GM18505 (cell line): Measurements from ENCODE around the gene HECA.
"Not testable (repeated sequence)": the region's sequence is repeated elsewhere in the genome, so short reads cannot be mapped to it uniquely, and the experiment has no call there.

Experiments
- ATAC-seq: cut with Tn5 transposase; IDR thresholded peaks from one replicate; pipeline ENCODE4 v1.9.1; 2021; ENCODE audit not compliant: unreplicated experiment
- POLR2A ChIP-seq: IDR thresholded peaks from 4 replicates; pipeline ENCODE4 v1.6.1; 2011; ENCODE audit warnings: borderline replicate concordance; ENCODE audit not compliant: insufficient read depth, insufficient read length; ENCODE audit errors: extremely low read depth

HECA gene, protein sequence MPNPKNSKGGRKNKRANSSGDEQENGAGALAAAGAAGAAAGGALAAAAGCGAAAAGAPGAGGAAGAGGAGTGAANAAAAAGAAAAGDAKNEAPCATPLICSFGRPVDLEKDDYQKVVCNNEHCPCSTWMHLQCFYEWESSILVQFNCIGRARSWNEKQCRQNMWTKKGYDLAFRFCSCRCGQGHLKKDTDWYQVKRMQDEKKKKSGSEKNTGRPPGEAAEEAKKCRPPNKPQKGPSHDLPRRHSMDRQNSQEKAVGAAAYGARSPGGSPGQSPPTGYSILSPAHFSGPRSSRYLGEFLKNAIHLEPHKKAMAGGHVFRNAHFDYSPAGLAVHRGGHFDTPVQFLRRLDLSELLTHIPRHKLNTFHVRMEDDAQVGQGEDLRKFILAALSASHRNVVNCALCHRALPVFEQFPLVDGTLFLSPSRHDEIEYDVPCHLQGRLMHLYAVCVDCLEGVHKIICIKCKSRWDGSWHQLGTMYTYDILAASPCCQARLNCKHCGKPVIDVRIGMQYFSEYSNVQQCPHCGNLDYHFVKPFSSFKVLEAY

DNA sequence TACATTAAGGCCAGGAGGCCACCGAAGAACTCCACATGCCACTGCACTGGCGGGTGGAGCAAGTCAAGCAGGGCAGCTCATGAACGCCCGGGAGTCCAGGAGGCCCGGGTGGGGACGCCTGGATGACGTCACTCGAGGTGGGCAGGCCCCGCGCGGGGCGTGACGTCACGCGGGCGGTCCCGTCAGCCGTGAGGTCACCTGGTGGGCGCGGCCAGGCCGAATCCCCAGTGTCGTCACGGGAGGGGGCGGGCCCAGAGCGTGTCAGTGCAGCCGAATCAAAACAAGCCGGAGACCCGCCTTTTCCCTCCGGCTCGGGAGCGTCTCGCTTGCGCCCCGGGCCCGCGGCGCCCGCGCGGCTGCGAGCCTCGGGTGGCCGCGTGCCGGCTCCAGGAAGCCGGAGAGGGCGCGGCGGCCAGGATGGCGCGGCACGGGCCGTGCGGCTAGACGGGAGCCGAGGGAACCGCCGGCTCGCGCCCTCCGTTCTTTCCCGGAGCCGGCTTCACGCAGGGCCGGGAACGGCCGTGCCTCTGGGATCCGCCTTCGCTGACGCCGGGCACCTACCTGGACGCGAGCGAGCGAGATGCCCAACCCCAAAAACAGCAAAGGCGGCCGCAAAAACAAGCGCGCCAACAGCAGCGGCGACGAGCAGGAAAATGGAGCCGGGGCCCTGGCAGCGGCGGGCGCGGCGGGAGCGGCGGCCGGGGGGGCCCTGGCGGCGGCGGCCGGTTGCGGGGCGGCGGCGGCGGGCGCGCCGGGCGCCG, at the start of gene HECA:
TSS of gene HECA (plus strand) at position 264 of the 761 bp plus-strand sequence. CDS start at position 581, 317 bp downstream.
- peak; percentile 47 for TF ChIP-seq POLR2A

DNA sequence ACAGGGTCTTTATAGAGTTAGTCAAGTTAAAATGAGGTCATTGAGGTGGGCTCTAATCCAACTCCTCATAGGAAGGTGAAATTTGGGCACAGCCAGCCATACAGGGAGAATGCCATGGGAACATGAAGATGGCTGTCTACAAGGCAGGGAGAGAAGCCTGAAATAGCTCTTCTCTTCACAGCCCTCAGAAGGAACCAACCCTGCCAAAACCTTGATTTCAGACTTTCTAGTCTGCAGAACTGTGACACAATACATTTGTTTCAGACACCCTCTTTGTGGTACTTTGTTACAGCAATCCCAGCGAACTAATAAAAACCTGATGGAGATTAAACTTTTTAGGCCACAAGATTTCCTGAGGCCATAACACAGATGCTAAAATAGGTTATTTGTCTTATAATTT, 43.1 kb upstream of the HECA start:
- no peak for ATAC-seq
- TF ChIP-seq POLR2A, result no peak

More for the DNA sequence above, at the start of gene HECA:
- peak; percentile 87 for ATAC-seq

DNA sequence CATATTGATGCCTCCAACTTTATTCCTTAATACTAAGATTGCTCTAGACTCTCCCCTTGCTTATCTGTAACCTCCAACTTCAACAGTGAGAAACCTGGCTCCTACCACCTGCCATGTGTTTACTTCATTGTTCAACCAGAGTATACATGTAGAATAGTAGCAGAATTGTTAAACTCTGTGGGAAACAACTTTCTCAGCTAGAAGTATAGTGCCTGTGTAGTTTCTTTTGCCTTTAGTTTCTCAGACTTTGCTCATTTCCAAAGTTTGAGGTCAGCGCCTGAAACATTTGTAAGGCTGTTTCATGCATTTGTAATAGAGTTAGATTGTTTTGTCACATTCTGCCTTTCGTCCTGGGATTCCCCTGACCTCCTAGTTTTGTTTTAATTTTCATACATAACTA, 34.9 kb upstream of the HECA start:
- TF ChIP-seq POLR2A, result no peak
- peak; percentile 81 for ATAC-seq

DNA sequence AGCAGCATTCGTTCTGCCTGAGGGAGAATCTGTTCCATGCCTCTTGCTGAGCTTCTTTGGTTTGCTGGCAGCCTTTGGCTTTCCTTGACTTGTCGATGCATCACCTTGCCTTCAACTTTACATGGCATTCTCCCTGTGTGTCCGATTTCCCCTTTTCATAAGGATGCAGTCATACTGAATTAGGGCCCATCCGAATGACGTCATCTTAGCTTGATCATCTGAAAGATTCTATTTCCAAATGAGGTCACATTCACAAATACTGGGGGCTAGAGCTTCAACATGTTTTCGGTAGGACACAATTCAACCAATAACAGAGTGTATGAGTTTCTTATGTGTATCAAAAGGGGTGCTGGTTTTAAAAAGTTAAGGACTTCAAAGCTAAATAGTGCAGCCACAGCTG, 27.8 kb upstream of the HECA start:
- no peak for TF ChIP-seq POLR2A
- ATAC-seq, result no peak

DNA sequence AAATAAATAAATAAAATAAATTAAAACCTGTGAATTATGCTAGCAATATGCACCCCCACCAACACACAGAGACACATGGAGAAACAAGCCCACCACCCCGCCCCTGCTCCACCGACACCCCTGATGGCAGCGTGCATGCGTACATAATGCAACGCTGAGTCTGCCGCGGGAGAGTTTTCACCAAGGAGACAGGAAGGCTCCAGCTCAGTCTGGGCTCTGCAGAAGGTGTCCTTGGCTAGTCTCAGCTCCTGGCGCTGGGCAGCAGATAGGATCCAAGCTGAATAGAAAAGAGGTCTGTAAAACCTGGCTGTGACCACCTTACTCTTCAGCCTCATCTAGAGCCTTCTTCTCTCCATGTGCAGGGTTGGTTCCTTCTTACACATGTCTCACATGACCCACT, 26.5 kb upstream of the HECA start:
- no peak for TF ChIP-seq POLR2A
- ATAC-seq, result no peak

DNA sequence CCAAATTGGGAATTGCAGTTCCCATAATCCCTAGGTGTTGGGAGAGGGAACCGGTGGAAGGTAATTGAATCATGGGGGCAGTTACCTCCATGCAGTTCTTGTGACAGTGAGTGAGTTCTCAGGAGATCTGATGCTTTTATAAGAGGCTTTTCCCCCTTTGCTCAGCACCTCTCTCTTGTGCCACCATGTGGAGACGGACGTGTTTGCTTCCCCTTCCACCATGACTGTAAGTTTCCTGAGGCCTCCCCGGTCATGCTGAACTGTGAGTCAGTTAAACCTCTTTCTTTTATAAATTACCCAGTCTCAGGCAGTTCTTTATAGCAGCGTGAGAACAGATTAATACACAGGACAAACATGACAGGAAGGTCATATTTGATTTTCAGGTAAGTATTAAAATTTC, 25.3 kb upstream of the HECA start:
- ATAC-seq, result no peak
- no peak for TF ChIP-seq POLR2A

DNA sequence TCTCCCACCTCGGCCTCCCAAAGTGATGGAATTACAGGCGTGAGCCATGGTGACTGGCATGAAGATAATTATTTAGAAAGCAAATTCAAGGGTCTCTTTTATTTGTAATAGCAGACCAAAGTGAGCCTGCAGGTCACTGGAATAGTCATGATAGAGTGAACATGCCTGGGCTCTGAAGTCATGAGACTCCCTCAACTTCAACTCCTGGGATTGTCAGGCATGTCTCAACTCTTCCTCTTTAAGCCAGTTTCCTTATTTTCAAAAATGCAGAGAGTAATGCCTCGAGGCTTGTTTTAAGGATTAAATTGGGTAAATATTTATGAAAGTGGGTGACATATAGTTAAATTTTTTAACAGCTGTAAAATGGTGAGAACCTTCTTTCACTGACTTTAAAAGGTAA, 22.7 kb upstream of the HECA start:
- TF ChIP-seq POLR2A, result no peak
- no peak for ATAC-seq

DNA sequence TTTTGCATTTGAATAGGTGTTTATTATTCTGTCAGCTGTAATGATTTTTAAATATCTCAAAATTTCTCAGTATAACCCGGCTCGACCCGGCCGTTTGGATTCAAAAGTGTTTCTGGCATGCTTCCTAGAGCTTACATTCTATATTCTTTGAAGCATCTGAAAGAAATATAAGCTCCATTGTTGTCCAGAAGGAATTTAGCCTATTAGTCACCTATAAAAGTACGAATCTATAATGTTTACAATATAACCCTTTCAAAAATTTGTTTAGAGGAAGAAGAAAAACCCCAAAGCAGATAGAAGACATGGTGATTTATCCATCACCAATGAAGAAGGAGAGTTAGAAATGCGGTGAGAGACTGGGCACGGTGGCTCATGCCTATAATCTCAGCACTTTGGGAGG, 22.3 kb upstream of the HECA start:
- no peak for TF ChIP-seq POLR2A
- no peak for ATAC-seq

DNA sequence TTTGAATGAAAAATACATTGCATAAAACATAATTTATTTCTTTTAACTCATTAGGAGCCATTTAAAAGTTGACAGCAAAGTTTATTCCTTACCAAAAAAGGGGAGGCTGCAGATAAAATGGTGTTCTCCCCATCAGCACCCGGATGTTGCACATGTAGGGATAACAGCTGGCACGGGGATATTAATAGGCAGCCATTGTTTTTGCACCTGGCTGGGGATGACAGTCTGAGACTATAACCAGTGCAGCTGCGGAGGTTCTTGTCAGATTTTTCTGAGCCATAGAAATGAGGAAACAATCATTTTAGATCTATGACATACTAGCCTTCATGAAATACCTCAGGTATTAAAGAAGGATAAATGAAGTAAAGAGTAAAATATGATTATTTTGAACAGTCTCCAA, 20.1 kb upstream of the HECA start:
- TF ChIP-seq POLR2A, result no peak
- ATAC-seq, result no peak

DNA sequence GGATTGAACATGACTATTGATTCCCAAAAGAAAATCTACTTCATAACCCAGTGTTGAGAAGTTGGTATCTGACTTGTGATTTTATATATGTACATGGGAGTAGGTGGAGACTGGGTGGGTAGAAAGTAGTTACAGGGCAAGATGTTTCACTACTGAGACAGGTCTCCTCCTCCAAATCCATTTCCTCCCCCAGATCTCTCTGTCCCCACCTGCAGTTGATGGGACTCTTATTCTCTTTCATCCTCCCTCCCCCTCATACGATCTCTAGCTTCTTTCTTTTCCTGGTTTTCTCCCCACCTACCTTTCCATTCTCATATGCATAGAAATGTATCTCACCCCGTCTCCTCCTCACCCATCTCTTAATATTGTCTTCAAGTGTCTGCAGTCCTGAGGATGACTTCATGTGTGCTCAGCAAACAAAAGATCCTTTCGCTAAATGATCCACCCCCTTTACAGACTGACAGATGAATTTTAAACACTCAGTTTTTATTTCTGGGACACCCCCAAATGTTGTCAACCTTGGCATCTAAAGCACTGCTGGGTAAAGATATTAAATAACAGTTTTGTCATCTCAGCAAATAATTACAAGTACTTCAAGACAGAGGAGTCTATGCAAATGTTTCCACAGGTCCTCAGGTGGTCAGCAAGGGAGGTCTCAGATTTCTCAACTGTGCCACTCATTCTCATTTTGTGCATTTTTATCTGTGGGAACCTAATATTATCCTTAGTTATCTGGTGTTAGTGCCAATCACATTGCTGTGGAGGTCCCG, 18.7 kb upstream of the HECA start:
- no peak for ATAC-seq
- TF ChIP-seq POLR2A, result no peak

DNA sequence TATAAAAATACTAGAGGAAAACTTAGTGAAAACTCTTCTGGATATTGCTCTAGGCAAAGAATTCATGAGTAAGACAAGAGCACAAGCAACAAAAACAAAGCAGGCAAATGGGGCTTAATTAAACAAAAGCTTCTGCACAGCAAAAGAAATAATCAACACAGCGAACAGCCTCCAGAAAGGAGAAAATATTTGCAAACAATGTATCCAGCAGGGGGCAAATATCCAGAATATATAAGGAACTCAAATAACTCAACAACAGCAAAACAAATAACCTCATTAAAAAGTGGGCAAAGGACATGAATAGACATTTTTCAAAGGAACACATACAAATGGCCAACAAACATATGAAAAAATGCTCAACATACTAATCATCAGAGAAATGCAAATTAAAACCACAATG, 17.1 kb upstream of the HECA start:
- no peak for TF ChIP-seq POLR2A
- no peak for ATAC-seq

DNA sequence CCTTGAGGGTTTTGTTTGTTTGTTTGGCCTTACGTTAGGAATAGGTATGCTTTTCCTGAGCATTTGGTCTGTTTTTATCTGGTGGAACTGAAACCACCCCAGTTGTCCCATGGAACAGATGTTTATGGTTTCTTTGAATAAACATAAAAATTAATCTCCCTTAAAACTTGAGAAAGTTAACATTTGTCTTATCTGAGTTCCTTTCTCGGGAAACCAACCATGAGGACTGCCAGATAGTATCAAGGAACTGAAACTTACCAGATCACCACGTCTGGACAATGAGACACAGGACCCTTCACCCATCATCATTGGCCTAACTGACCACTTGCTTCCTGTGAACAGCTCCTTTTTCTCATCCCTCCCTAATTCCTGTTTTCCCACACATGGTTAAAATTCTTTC, 15.3 kb upstream of the HECA start:
- ATAC-seq, result no peak
- TF ChIP-seq POLR2A, result no peak

DNA sequence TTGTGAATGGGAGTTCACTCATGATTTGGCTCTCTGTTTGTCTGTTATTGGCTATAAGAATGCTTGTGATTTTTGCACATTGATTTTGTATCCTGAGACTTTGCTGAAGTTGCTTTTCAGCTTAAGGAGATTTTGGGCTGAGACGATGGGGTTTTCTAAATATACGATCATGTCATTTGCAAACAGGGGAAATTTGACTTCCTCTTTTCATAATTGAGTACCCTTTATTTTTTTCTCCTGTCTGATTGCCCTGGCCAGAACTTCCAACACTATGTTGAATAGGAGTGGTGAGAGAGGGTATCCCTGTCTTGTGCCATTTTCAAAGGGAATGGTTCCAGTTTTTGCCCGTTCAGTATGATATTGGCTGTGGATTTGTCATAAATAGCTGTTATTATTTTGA, 12.1 kb upstream of the HECA start:
- not testable (repeated sequence) for ATAC-seq
